Activated CD4-positive, alpha-beta memory T cell treated with anti-CD3 and anti-CD28 coated beads, Interleukin-2, amount 10 ng/mL, durations not matched to agents 7 days and 5 days (primary cell): ENCODE data around the gene MACF1. TPM values are rescaled to one million over a fixed set of nuclear protein-coding genes. Genes with fewer than 3 reads are reported as not detected.
A peak's percentile ranks its signal among the peaks of the same experiment; 100 is the strongest.

Experiments used
- CTCF ChIA-PET: fragments of 350-600 bp; sonication (Branson Sonifier 250); formaldehyde crosslinking; loops from one replicate; lab custom pipeline; 2021; ENCODE audit warnings: antibody characterized with exemption, inconsistent platforms; lab: Charles Lee
- POLR2A ChIA-PET: fragments of 350-600 bp; sonication (Branson Sonifier 250); formaldehyde crosslinking; loops from one replicate; lab custom pipeline; 2021; ENCODE audit warnings: antibody characterized with exemption; lab: Charles Lee
- DNase-seq: peaks from one replicate; pipeline ENCODE4 v3.0.0-alpha.2; 2020
- H3K27ac Mint-ChIP-seq: one replicate; pipeline ENCODE4 v1.8.0; 2021; ENCODE audit warnings: mild to moderate bottlenecking, mixed read lengths
- H3K27me3 Mint-ChIP-seq: one replicate; pipeline ENCODE4 v1.8.0; 2021; ENCODE audit warnings: mixed read lengths
- H3K36me3 Mint-ChIP-seq: one replicate; pipeline ENCODE4 v1.8.0; 2021; ENCODE audit warnings: low read depth, mixed read lengths
- H3K4me1 Mint-ChIP-seq: one replicate; pipeline ENCODE4 v1.8.0; 2021; ENCODE audit warnings: mixed read lengths
- H3K4me3 Mint-ChIP-seq: one replicate; pipeline ENCODE4 v1.8.0; 2021; ENCODE audit warnings: mild to moderate bottlenecking, mixed read lengths
- H3K9me3 Mint-ChIP-seq: one replicate; pipeline ENCODE4 v1.8.0; 2021; ENCODE audit warnings: mixed read lengths
- total RNA-seq, 2 experiments: library from RNA; stranded (reverse); gene quantifications; one replicate each; pipeline ENCODE4 v1.2.3, GENCODE V29; 2021

MACF1 gene
- total RNA-seq, 2 experiments from 2014 or later: 345 to 381 TPM

- DNase-seq: no peak
- Mint-ChIP-seq H3K4me3 (no peak overlapping the region), H3K27ac (peak overlapping the region; percentile 38), H3K9me3 (no peaks in the 10 kb centered on the region), H3K4me1 (peaks cover 72% of the 10 kb centered on the region), H3K27me3 (no peaks in the 10 kb centered on the region), H3K36me3 (peaks cover 31% of the 10 kb centered on the region)
- ChIA-PET POLR2A (interaction anchor here (0.9 to 1.1 kb wide), 2 partner anchors 65 to 84 kb away, joined by 3 to 6 read pairs; partner anchors contain the start of gene MACF1), CTCF (interaction anchor here (0.5 to 5.6 kb wide), 2 partner anchors 78 to 147 kb away, joined by 3 to 40 read pairs; no protein-coding TSS in a partner anchor)
These were observed 65.4 kb downstream of the MACF1 start for GRCh38 chr1:39269791-39270342.

GRCh38 chr1:39270368-39270767, 65.9 kb downstream of the MACF1 start:
- Mint-ChIP-seq H3K27ac (peak overlapping the region; percentile 18), H3K4me1 (peaks cover 69% of the 10 kb centered on the region), H3K36me3 (peaks cover 31% of the 10 kb centered on the region), H3K9me3 (no peaks in the 10 kb centered on the region), H3K4me3 (no peak overlapping the region), H3K27me3 (no peaks in the 10 kb centered on the region)
- ChIA-PET CTCF (interaction anchor here (5.6 kb wide), 1 partner anchor 79 kb away, joined by 40 read pairs; no protein-coding TSS in a partner anchor), POLR2A (no interaction called here)
- DNase-seq: no peak

- ChIA-PET POLR2A (no interaction called here), CTCF (interaction anchor here (1.1 to 1.6 kb wide), 2 partner anchors 13 to 80 kb away, joined by 3 to 8 read pairs; no protein-coding TSS in a partner anchor)
- Mint-ChIP-seq H3K27me3 (no peaks in the 10 kb centered on the region), H3K27ac (peak overlapping the region; percentile 29), H3K4me1 (peaks cover 55% of the 10 kb centered on the region), H3K36me3 (peaks cover 35% of the 10 kb centered on the region), H3K4me3 (no peak overlapping the region), H3K9me3 (no peaks in the 10 kb centered on the region)
- no peak for DNase-seq
These were observed 67.7 kb downstream of the MACF1 start for GRCh38 chr1:39272027-39272797.

GRCh38 chr1:39272798-39273469, 68.4 kb downstream of the MACF1 start:
- H3K4me3 Mint-ChIP-seq: no peak overlapping the region
- H3K27me3 Mint-ChIP-seq: no peaks in the 10 kb centered on the region
- peaks cover 35% of the 10 kb centered on the region for H3K36me3 Mint-ChIP-seq
- CTCF ChIA-PET: interaction anchor here (1.6 kb wide), 1 partner anchor 81 kb away, joined by 8 read pairs; no protein-coding TSS in a partner anchor
- no peaks in the 10 kb centered on the region for H3K9me3 Mint-ChIP-seq
- POLR2A ChIA-PET: no interaction called here
- H3K27ac Mint-ChIP-seq: no peak overlapping the region
- no peak for DNase-seq
- H3K4me1 Mint-ChIP-seq: peaks cover 50% of the 10 kb centered on the region

GRCh38 chr1:39275836-39276507, 71.5 kb downstream of the MACF1 start:
- CTCF ChIA-PET: interaction anchor here (1.0 to 2.0 kb wide), 2 partner anchors 83 to 177 kb away, joined by 3 to 10 read pairs; no protein-coding TSS in a partner anchor
- no peak for DNase-seq
- H3K27ac Mint-ChIP-seq: no peak overlapping the region
- H3K9me3 Mint-ChIP-seq: no peaks in the 10 kb centered on the region
- peaks cover 7% of the 10 kb centered on the region for H3K36me3 Mint-ChIP-seq
- H3K27me3 Mint-ChIP-seq: no peaks in the 10 kb centered on the region
- peaks cover 31% of the 10 kb centered on the region for H3K4me1 Mint-ChIP-seq
- POLR2A ChIA-PET: interaction anchor here (1.5 kb wide), 1 partner anchor 84 kb away, joined by 5 read pairs; no protein-coding TSS in a partner anchor
- H3K4me3 Mint-ChIP-seq: no peak overlapping the region

- Mint-ChIP-seq H3K27me3 (no peaks in the 10 kb centered on the region), H3K36me3 (peaks cover 16% of the 10 kb centered on the region), H3K9me3 (no peaks in the 10 kb centered on the region), H3K4me3 (no peak overlapping the region), H3K27ac (no peak overlapping the region), H3K4me1 (peaks cover 14% of the 10 kb centered on the region)
- ChIA-PET CTCF (interaction anchor here (1.4 to 1.9 kb wide), 2 partner anchors 11 to 86 kb away, joined by 3 to 5 read pairs; no protein-coding TSS in a partner anchor), POLR2A (no interaction called here)
- DNase-seq: no peak
These were observed 73.4 kb downstream of the MACF1 start for GRCh38 chr1:39277879-39278278.

- H3K36me3 Mint-ChIP-seq: peaks cover 56% of the 10 kb centered on the region
- ChIA-PET POLR2A (no interaction called here), CTCF (interaction anchor here (0.9 kb wide), 1 partner anchor 256 kb away, joined by 3 read pairs; no protein-coding TSS in a partner anchor)
- no peak overlapping the region for H3K27ac Mint-ChIP-seq
- no peak overlapping the region for H3K4me3 Mint-ChIP-seq
- H3K4me1 Mint-ChIP-seq: peaks cover 11% of the 10 kb centered on the region
- H3K27me3 Mint-ChIP-seq: no peaks in the 10 kb centered on the region
- H3K9me3 Mint-ChIP-seq: no peaks in the 10 kb centered on the region
- DNase-seq: no peak
These were observed 78.2 kb downstream of the MACF1 start for GRCh38 chr1:39282537-39283216.

- Mint-ChIP-seq H3K4me3 (no peak overlapping the region), H3K27me3 (no peaks in the 10 kb centered on the region), H3K36me3 (peaks cover 61% of the 10 kb centered on the region), H3K27ac (peak overlapping the region; percentile 3), H3K4me1 (peaks cover 6% of the 10 kb centered on the region), H3K9me3 (no peaks in the 10 kb centered on the region)
- CTCF ChIA-PET: interaction anchor here (0.9 to 1.4 kb wide), 2 partner anchors 25 to 255 kb away, joined by 3 to 4 read pairs; no protein-coding TSS in a partner anchor
- no peak for DNase-seq
- POLR2A ChIA-PET: interaction anchor here (0.8 kb wide), 2 partner anchors 16 to 91 kb away, joined by 3 read pairs; no protein-coding TSS in a partner anchor
These were observed 79.4 kb downstream of the MACF1 start for GRCh38 chr1:39283858-39284257.

GRCh38 chr1:39287541-39287940, 83.0 kb downstream of the MACF1 start:
- CTCF ChIA-PET: interaction anchor here (1.0 kb wide), 1 partner anchor 24 kb away, joined by 5 read pairs; no protein-coding TSS in a partner anchor
- Mint-ChIP-seq H3K36me3 (peaks cover 81% of the 10 kb centered on the region), H3K27me3 (no peaks in the 10 kb centered on the region)

GRCh38 chr1:39288735-39289465, 84.4 kb downstream of the MACF1 start:
- ChIA-PET CTCF (interaction anchor here (0.9 kb wide), 1 partner anchor 97 kb away, joined by 4 read pairs; no protein-coding TSS in a partner anchor), POLR2A (interaction anchor here (1.7 kb wide), 1 partner anchor 39 kb away, joined by 4 read pairs; no protein-coding TSS in a partner anchor)
- no peak for DNase-seq
- peaks cover 17% of the 10 kb centered on the region for H3K4me1 Mint-ChIP-seq
- H3K36me3 Mint-ChIP-seq: peaks cover 81% of the 10 kb centered on the region
- no peak overlapping the region for H3K27ac Mint-ChIP-seq
- no peaks in the 10 kb centered on the region for H3K27me3 Mint-ChIP-seq
- no peaks in the 10 kb centered on the region for H3K9me3 Mint-ChIP-seq
- H3K4me3 Mint-ChIP-seq: no peak overlapping the region

More at GRCh38 chr1:39287541-39287940, 83.0 kb downstream of the MACF1 start:
- no peak overlapping the region for H3K4me3 Mint-ChIP-seq
- no peak overlapping the region for H3K27ac Mint-ChIP-seq
- POLR2A ChIA-PET: interaction anchor here (0.8 to 1.7 kb wide), 2 partner anchors 41 to 65 kb away, joined by 3 to 4 read pairs; no protein-coding TSS in a partner anchor
- DNase-seq: no peak
- no peaks in the 10 kb centered on the region for H3K9me3 Mint-ChIP-seq
- peaks cover 9% of the 10 kb centered on the region for H3K4me1 Mint-ChIP-seq

GRCh38 chr1:39292401-39292800, 87.9 kb downstream of the MACF1 start:
- no peak for DNase-seq
- Mint-ChIP-seq H3K36me3 (peaks cover 83% of the 10 kb centered on the region), H3K4me1 (peaks cover 17% of the 10 kb centered on the region), H3K4me3 (no peak overlapping the region), H3K9me3 (no peaks in the 10 kb centered on the region), H3K27me3 (no peaks in the 10 kb centered on the region), H3K27ac (no peak overlapping the region)
- POLR2A ChIA-PET: interaction anchor here (1.2 kb wide), 1 partner anchor 88 kb away, joined by 3 read pairs; the partner anchor contains the start of gene MACF1
- CTCF ChIA-PET: no interaction called here
